ENCODE measurements around the gene PLOD3.

DNA sequence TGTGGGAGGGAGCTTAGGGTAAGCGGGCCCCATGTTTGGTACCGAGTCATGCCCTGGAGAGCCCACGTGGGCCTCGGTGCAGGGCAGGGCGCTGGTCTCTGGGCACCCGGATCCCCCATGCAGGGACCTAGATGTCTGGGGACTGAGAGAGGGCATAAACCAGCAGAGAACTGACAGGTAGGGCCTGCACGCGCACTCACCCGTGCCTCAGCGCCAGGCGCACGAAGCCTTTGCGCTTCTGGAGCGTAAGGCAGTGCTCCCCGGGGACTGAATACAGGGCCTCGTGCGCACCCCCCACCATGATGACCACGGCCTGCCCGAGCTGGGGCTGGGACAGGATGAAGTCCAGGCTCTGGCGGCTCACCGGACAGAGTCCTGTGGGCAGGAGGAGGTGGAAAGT, 19.4 kb downstream of the PLOD3 start:
- no peak for TF ChIP-seq YY1 (IDR thresholded peaks at IDR 0.05; ENCODE audit: insufficient read depth, insufficient read length)
- no peak for TF ChIP-seq ZNF274 (IDR thresholded peaks at IDR 0.05; ENCODE audit: low read depth, low read length)
- TF ChIP-seq SUZ12 (IDR thresholded peaks at IDR 0.05; ENCODE audit: extremely low read depth, insufficient read depth, insufficient read length) = no peak

Data from NT2/D1 (cell line).